Ammon's horn (tissue), 1 donor: Measurements from ENCODE around the gene MIEF1.
"Not testable (repeated sequence)": the region's sequence is repeated elsewhere in the genome, so short reads cannot be mapped to it uniquely, and the experiment has no call there.

Experiments used
- DNase-seq: peaks from one replicate; pipeline ENCODE4 v3.0.0-alpha.2; 2016; ENCODE audit warnings: low spot score

MIEF1 gene

GRCh38 chr22:39513791-39514190 lies 11.7 kb downstream of the MIEF1 start:
- DNase-seq = no peak

GRCh38 chr22:39514373-39514973 lies 12.4 kb downstream of the MIEF1 start:
- DNase-seq = no peak

GRCh38 chr22:39515266-39516050 lies 13.4 kb downstream of the MIEF1 start:
- no peak for DNase-seq

GRCh38 chr22:39517470-39517869 lies 15.4 kb downstream of the MIEF1 start:
- DNase-seq = no peak

- no peak for DNase-seq
Measured at GRCh38 chr22:39518144-39518786, 16.2 kb downstream of the MIEF1 start.

GRCh38 chr22:39518996-39519680 lies 17.0 kb downstream of the MIEF1 start:
- peak; percentile 66 for DNase-seq

- DNase-seq = peak; percentile 95
Measured at GRCh38 chr22:39519681-39520225, 17.7 kb downstream of the MIEF1 start.

- peak; percentile 92 for DNase-seq
Measured at GRCh38 chr22:39520226-39521105, 18.4 kb downstream of the MIEF1 start, which contains the start of gene ATF4. Gene ATF4, plus strand, starts transcription at chr22:39520562. Its CDS starts 884 bp downstream, at chr22:39521446.

- not testable (repeated sequence) for DNase-seq
Measured at GRCh38 chr22:39521106-39521885, 19.2 kb downstream of the MIEF1 start.

GRCh38 chr22:39522091-39522490 lies 20.0 kb downstream of the MIEF1 start:
- not testable (repeated sequence) for DNase-seq

GRCh38 chr22:39522567-39523300 lies 20.6 kb downstream of the MIEF1 start:
- peak; percentile 56 for DNase-seq

- no peak for DNase-seq
Measured at GRCh38 chr22:39524089-39524752, 22.1 kb downstream of the MIEF1 start.

- DNase-seq = no peak
Measured at GRCh38 chr22:39524753-39525657, 22.9 kb downstream of the MIEF1 start.

GRCh38 chr22:39525658-39525975 lies 23.5 kb downstream of the MIEF1 start:
- no peak for DNase-seq

- DNase-seq = no peak
Measured at GRCh38 chr22:39526736-39527171, 24.7 kb downstream of the MIEF1 start.

GRCh38 chr22:39527481-39527961 lies 25.4 kb downstream of the MIEF1 start:
- DNase-seq = no peak

GRCh38 chr22:39528080-39528661 lies 26.1 kb downstream of the MIEF1 start:
- DNase-seq = no peak
